ENCODE measurements around the gene IP6K3.

The IP6K3 gene

DNA sequence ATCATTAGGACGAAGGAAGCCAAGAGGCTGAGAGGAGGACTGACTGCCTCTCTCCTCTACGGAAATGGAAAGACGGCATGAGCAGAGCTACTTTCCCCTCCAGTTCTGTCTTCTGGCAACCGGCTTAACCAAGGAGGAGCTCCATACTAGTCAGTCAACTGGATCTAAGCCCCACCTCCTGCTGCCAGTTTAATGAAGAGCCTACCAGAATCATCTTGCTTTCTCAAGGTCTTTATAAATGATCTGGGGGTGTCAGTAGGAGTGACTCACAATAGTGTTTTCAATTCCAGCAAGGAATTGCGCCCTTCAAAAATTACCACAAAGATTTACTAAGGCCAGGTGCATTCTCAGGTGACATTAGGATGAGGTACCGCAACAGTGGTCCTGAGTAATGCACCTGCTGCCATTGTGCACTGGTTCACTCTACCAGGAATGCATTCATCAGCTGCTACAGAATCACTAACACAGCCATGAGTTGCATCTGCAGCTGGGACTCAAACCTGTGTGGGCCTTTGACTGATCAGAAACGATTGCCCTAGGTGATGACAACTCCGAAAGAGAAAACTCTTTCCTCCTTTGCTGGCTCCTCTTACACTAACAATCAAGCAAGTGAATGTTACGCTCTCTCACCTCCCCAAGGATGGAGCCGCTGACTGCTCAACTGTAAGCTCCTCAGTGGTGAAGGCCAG, 38.0 kb downstream of the IP6K3 start:
- no peak overlapping the region for H3K4me3 ChIP-seq (ENCODE audit: low read depth, low read length)

GRCh38 chr6:33707771-33708170, 38.9 kb downstream of the IP6K3 start:
- H3K4me3 ChIP-seq (ENCODE audit: low read depth, low read length): no peak overlapping the region

- no peak overlapping the region for H3K4me3 ChIP-seq (ENCODE audit: low read depth, low read length)
These were observed 40.6 kb downstream of the IP6K3 start for GRCh38 chr6:33705955-33706725.

GRCh38 chr6:33705268-33705885, 41.3 kb downstream of the IP6K3 start:
- H3K4me3 ChIP-seq (ENCODE audit: low read depth, low read length): no peak overlapping the region

DNA sequence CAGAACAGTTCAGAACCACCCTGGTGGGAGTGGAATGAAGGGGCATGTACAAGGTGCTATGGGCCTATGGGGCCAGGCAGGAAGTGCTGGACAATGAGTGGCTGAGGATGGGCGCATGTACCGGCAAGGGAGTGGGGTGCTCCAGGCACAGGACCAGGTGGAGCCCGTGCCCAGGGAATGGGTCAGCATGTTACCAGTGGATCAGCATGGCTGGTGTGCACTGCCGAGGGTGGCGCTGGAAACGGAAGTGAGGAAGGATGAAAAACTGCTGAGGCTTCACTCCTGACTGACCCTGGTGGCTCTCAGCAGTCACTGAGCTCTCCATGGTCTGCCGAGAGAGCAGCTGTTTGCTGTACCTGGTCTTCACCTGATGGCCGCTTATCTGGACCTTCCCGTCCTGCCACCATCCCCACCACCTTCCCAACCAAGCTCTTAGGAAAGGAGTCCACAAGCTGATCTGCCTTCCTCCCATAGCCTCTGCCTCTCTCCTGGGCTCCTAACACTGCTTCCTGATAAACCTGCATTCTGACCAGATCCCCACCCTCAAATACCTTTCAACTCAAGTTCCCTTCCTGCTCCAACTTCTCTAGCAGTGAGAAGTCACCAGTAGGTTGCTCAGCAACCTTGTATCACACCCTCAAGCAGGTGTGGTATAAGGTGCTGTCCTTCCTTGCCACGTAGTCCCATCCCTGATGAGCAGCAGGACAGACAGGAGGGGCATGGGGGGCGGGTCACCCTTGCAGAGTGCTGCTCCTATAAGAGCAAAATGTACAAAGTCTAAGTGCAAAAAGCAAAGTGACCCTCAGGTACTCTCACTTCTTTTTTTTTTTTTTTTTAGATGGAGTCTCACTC, 42.3 kb downstream of the IP6K3 start:
- H3K4me3 ChIP-seq (ENCODE audit: low read depth, low read length): no peak overlapping the region

GRCh38 chr6:33702345-33702977, 44.2 kb downstream of the IP6K3 start:
- no peak overlapping the region for H3K4me3 ChIP-seq (ENCODE audit: low read depth, low read length)

- H3K4me3 ChIP-seq (ENCODE audit: low read depth, low read length): no peak overlapping the region
These were observed 46.2 kb downstream of the IP6K3 start for GRCh38 chr6:33700391-33701050.

GRCh38 chr6:33699739-33700138, 47.0 kb downstream of the IP6K3 start:
- H3K4me3 ChIP-seq (ENCODE audit: low read depth, low read length): no peak overlapping the region

- no peak overlapping the region for H3K4me3 ChIP-seq (ENCODE audit: low read depth, low read length)
These were observed 47.6 kb downstream of the IP6K3 start for GRCh38 chr6:33699131-33699530.

GRCh38 chr6:33698494-33698893, 48.2 kb downstream of the IP6K3 start:
- H3K4me3 ChIP-seq (ENCODE audit: low read depth, low read length): no peak overlapping the region

- H3K4me3 ChIP-seq (ENCODE audit: low read depth, low read length): no peak overlapping the region
These were observed 48.9 kb downstream of the IP6K3 start for GRCh38 chr6:33697845-33698244.

DNA sequence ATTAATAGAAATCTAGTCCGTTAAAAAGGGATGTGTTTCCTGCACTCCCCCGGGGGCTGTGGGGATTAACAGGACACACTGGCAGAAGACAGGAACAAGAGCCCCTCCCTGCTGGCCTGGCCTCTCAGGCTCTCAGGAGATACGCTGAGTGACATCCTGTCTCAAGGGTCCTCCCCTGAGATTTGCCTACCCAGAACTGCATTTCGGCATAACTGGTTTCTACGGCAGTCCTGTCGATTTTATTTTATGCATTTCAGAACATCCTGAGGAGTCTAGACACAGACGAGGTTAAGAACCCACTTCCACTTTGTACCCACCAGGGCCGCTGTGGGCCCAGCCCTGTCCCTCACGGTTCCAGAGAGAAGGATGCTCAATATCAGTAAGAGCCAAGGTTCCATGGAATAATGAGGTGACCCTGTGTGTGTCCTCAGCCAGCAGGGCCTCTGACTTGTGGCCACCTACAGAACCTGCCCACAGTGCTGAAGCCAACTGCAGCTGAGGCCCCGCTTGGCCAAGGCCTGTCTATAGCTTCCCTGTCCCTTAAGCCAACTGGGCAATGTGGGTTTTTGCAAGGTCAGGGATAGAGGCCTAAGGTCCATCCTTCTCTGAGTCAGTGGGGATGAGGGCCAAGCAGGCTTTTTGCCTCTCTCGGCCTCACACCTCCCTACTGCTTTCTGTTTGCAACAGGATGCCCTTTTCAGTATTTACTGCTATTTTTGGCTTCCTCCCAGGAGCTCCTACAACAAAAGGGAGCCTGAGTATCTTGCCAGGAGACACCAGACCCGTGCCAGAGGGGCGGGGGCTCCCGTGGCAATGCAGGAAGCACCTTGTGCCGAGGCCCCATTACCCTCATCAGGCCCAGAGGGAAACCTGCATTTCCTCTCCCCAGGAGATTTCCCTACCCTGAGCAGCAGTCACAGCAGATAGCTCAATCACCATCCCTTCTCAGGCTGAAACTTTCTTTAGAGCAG, 49.9 kb downstream of the IP6K3 start:
- no peak overlapping the region for H3K4me3 ChIP-seq (ENCODE audit: low read depth, low read length)

- no peak overlapping the region for H3K4me3 ChIP-seq (ENCODE audit: low read depth, low read length)
These were observed 50.6 kb downstream of the IP6K3 start for GRCh38 chr6:33696076-33696475.

- H3K4me3 ChIP-seq (ENCODE audit: low read depth, low read length): no peak overlapping the region
These were observed 51.2 kb downstream of the IP6K3 start for GRCh38 chr6:33695451-33695887.

DNA sequence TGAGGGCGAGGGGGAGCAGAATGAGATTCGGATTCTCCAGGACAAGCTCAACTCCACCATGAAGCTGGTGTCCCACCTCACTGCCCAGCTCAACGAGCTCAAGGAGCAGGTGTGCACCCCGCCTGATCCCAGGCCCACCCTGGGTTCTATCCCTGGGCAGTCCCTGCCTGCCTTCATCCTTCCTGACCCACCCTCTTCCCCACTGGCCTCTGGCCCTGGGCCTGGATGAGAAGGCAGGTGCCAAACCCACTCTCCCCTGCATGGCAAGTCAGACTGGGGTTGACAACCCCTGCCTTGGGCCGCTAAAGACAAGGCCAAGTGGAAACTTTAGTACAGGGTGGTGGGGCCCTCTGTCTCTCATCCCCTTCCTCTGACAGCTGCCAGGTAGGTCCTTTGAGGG, 51.7 kb downstream of the IP6K3 start:
- no peak overlapping the region for H3K4me3 ChIP-seq (ENCODE audit: low read depth, low read length)

DNA sequence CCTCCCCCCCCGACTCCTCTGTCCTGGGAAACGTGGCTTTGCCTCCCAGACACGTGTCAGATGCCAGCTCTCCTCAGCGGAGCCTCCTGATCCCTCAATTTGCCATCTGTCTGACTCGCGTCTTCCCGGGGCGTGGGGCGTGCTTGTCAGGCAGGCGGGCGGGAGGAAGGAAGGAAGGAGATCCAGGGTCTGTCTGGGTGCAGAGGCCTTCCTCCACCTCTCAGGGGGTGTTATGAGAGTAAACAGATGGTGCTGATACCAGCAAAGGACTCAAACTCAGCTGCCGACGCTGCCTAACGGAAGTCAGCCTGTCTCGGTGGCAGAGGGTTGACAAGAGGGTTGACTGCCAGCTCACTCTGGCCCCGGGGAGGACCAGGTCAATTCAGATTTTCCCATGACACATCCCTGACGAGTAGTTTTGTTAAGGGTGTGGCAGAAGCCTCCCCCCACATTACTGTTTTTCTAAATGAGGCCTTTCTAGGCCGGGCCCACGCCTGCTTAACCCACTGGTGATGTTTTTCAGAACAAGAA, 52.2 kb downstream of the IP6K3 start:
- no peak overlapping the region for H3K4me3 ChIP-seq (ENCODE audit: low read depth, low read length)

GRCh38 chr6:33693186-33694105, 53.3 kb downstream of the IP6K3 start:
- H3K4me3 ChIP-seq (ENCODE audit: low read depth, low read length): no peak overlapping the region

DNA sequence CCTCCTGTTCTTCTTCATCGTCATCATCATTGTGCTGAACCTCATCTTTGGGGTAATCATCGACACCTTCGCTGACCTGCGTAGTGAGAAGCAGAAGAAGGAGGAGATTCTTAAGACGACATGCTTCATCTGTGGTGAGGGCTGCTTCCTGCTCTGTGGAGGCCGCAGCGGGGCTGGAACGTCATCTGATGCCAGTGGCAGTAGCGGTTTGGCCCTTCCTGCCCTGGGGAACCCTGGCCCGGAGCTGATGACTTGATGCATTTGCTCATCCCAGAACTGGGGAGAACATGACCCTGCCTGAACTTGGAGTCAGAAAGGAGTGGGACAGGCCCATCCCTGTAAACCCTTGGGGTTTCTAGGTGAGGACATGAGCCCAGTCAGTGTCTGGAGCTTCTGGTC, 53.9 kb downstream of the IP6K3 start:
- no peak overlapping the region for H3K4me3 ChIP-seq (ENCODE audit: low read depth, low read length)

All from iPS-11a (cell line).